OCI-LY1 (cell line): Measurements from ENCODE around the gene MOCS1.

Source experiments
- EZH2 ChIP-seq: fragments of 200-600 bp; sonication (generic), shearing (Covaris generic); IDR thresholded peaks from 2 replicates; pipeline ENCODE4 v1.8.0; 2017; ENCODE audit warnings: borderline replicate concordance, mixed run types, mild to moderate bottlenecking, antibody characterized with exemption, low read length, moderate library complexity, mixed read lengths
- TF ChIP-seq, protein P1 (sequence below): fragments of 200-600 bp; sonication (generic), shearing (Covaris generic); IDR thresholded peaks from 2 replicates; pipeline ENCODE4 v1.5.1; 2017; ENCODE audit warnings: mild to moderate bottlenecking, antibody characterized with exemption, low read length, moderate library complexity, mixed read lengths

GRCh38 chr6:39893286-39893685, 41.0 kb downstream of the MOCS1 start:
- TF ChIP-seq, protein P1, sequence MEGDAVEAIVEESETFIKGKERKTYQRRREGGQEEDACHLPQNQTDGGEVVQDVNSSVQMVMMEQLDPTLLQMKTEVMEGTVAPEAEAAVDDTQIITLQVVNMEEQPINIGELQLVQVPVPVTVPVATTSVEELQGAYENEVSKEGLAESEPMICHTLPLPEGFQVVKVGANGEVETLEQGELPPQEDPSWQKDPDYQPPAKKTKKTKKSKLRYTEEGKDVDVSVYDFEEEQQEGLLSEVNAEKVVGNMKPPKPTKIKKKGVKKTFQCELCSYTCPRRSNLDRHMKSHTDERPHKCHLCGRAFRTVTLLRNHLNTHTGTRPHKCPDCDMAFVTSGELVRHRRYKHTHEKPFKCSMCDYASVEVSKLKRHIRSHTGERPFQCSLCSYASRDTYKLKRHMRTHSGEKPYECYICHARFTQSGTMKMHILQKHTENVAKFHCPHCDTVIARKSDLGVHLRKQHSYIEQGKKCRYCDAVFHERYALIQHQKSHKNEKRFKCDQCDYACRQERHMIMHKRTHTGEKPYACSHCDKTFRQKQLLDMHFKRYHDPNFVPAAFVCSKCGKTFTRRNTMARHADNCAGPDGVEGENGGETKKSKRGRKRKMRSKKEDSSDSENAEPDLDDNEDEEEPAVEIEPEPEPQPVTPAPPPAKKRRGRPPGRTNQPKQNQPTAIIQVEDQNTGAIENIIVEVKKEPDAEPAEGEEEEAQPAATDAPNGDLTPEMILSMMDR = no peak
- no peak for TF ChIP-seq EZH2
